WERI-Rb-1 (cell line): ENCODE data around the gene ATP5F1E.

Source experiments
- DNase-seq: peaks from one replicate; pipeline ENCODE4 v3.0.0-alpha.2; 2020
- H3K27ac ChIP-seq: fragments of 250-450 bp; sonication (Bioruptor Pico); 2 replicates; pipeline ENCODE4 v1.5.1; 2020; ENCODE audit warnings: mild to moderate bottlenecking, moderate library complexity
- H3K27me3 ChIP-seq: fragments of 250-450 bp; sonication (Bioruptor Pico); 2 replicates; pipeline ENCODE4 v1.5.1; 2021; ENCODE audit warnings: mild to moderate bottlenecking, low read depth, moderate library complexity; ENCODE audit not compliant: insufficient read depth, severe bottlenecking
- H3K36me3 ChIP-seq: fragments of 250-450 bp; sonication (Bioruptor Pico); 2 replicates; pipeline ENCODE4 v1.5.1; 2020; ENCODE audit warnings: mild to moderate bottlenecking, moderate library complexity
- H3K4me3 ChIP-seq: 2 replicates; pipeline ENCODE4 v1.5.1; 2011; ENCODE audit warnings: low read depth, mild to moderate bottlenecking, control low read depth, low read length
- H3K9me3 ChIP-seq: fragments of 250-450 bp; sonication (Bioruptor Pico); 2 replicates; pipeline ENCODE4 v1.5.1; 2021; ENCODE audit warnings: mild to moderate bottlenecking, moderate library complexity; ENCODE audit not compliant: severe bottlenecking
- TF ChIP-seq, protein P1 (sequence below): IDR thresholded peaks from 2 replicates; pipeline ENCODE4 v1.5.1; 2011; ENCODE audit warnings: low read depth, mild to moderate bottlenecking, control low read depth, inconsistent platforms, low read length

Gene ATP5F1E

GRCh38 chr20:59008715-59009336 lies 23.3 kb downstream of the ATP5F1E start:
- no peaks in the 10 kb centered on the region for H3K9me3 ChIP-seq
- DNase-seq, result no peak
- no peaks in the 10 kb centered on the region for H3K27me3 ChIP-seq
- no peak overlapping the region for H3K4me3 ChIP-seq
- no peak overlapping the region for H3K27ac ChIP-seq
- TF ChIP-seq, protein P1, sequence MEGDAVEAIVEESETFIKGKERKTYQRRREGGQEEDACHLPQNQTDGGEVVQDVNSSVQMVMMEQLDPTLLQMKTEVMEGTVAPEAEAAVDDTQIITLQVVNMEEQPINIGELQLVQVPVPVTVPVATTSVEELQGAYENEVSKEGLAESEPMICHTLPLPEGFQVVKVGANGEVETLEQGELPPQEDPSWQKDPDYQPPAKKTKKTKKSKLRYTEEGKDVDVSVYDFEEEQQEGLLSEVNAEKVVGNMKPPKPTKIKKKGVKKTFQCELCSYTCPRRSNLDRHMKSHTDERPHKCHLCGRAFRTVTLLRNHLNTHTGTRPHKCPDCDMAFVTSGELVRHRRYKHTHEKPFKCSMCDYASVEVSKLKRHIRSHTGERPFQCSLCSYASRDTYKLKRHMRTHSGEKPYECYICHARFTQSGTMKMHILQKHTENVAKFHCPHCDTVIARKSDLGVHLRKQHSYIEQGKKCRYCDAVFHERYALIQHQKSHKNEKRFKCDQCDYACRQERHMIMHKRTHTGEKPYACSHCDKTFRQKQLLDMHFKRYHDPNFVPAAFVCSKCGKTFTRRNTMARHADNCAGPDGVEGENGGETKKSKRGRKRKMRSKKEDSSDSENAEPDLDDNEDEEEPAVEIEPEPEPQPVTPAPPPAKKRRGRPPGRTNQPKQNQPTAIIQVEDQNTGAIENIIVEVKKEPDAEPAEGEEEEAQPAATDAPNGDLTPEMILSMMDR, result no peak
- no peaks in the 10 kb centered on the region for H3K36me3 ChIP-seq

GRCh38 chr20:59007665-59008511 lies 24.2 kb downstream of the ATP5F1E start:
- Histone ChIP-seq H3K27me3 (no peaks in the 10 kb centered on the region), H3K4me3 (no peak overlapping the region), H3K9me3 (no peaks in the 10 kb centered on the region), H3K36me3 (no peaks in the 10 kb centered on the region), H3K27ac (no peak overlapping the region)
- DNase-seq, result no peak
- TF ChIP-seq, protein P1, result no peak

DNA sequence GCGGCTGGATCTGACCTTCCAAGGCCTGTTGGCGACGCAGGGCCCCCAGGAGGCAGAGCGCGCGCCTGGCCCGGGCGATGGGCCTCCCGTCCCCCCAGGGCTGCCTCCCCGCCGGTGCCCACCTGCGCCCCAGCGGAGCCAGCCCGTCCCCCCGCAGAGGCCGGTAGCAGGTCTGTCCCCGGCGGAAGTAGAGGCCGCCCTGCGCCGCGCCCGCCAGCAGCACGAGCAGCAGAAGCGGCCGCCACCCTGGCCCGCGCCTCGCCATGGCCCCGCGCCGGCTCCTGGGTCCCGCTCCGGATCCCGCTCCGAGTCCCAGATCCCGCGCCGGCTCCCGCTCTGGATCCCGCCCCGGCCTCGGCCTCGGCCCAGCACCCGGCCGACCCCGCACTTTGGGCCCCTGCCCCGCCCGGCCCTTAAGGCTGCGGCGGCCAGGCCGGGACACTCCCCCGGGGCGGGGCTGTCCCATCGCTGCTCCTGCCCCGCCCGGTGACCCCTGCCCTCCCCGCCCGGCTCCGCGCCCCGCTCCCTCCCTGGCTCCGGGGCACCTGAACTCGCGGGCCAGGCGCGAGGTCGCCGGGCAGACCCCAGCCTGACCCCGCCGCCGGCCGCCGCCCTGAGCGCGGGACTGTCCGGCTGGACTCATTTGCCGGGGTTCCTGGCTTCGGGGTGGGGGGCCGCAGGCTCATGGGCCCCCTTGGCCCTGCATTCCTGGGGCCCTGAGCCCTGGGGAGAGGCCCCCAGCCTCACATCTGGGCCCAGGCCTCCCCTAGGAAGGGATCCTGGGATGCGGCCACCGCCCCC lies 25.1 kb downstream of the ATP5F1E start, which contains the start of gene CTSZ:
Gene CTSZ (minus strand): TSS at position 391 of the 801 bp plus-strand sequence. CDS start 126 bp downstream, at position 265.
- H3K27me3 ChIP-seq, result no peaks in the 10 kb centered on the region
- no peak within 1 kb of the TSS for H3K27ac ChIP-seq
- no peak for DNase-seq
- H3K36me3 ChIP-seq, result no peaks in the 10 kb centered on the region
- no peak within 1 kb of the TSS for H3K4me3 ChIP-seq
- H3K9me3 ChIP-seq, result no peaks in the 10 kb centered on the region
- TF ChIP-seq, protein P1, result no peak

- Histone ChIP-seq H3K27me3 (no peaks in the 10 kb centered on the region), H3K27ac (no peak overlapping the region), H3K9me3 (no peaks in the 10 kb centered on the region), H3K4me3 (no peak overlapping the region), H3K36me3 (no peaks in the 10 kb centered on the region)
- DNase-seq, result no peak
- TF ChIP-seq, protein P1, result no peak
These were observed 25.8 kb downstream of the ATP5F1E start for GRCh38 chr20:59006167-59006863.

GRCh38 chr20:59005523-59006166 lies 26.5 kb downstream of the ATP5F1E start:
- no peak overlapping the region for H3K27ac ChIP-seq
- DNase-seq, result no peak
- no peak overlapping the region for H3K4me3 ChIP-seq
- H3K36me3 ChIP-seq, result no peaks in the 10 kb centered on the region
- no peaks in the 10 kb centered on the region for H3K27me3 ChIP-seq
- H3K9me3 ChIP-seq, result no peaks in the 10 kb centered on the region
- TF ChIP-seq, protein P1, result no peak
